CD14-positive monocyte (primary cell): ENCODE measurements around the gene TMSB15C. TPM values are rescaled to one million over a fixed set of nuclear protein-coding genes. Genes with fewer than 3 reads are reported as not detected.
"Not testable (repeated sequence)": the region's sequence is repeated elsewhere in the genome, so short reads cannot be mapped to it uniquely, and the experiment has no call there.

Source experiments
- DNase-seq, 3 donors: peaks; one replicate each; pipeline ENCODE4 v3.0.0-alpha.2; 2011 to 2022
- H2AFZ ChIP-seq: 2 replicates; pipeline ENCODE4 v1.6.0; 2012; ENCODE audit warnings: mild to moderate bottlenecking, low read depth, low read length, inconsistent platforms; ENCODE audit not compliant: insufficient read depth, poor library complexity, severe bottlenecking
- H3K27ac ChIP-seq, 2 donors: 1 replicate in 1 of 2; 2 replicates in 1 of 2; pipeline ENCODE4 v1.5.1; 2012 to 2013; ENCODE audit warnings: low read length in 2 of 2, control low read depth in 1 of 2, inconsistent platforms in 1 of 2, low read depth in 1 of 2, mild to moderate bottlenecking in 1 of 2
- H3K27me3 ChIP-seq, 2 donors: one replicate each; pipeline versions ENCODE4 v1.6.0 to v1.6.1; 2011 to 2013; ENCODE audit warnings: low read length in 2 of 2; ENCODE audit not compliant: control insufficient read depth in 2 of 2, insufficient read depth in 2 of 2
- H3K36me3 ChIP-seq, 2 donors: replicated peaks in 1 of 2; 1 replicate in 1 of 2; 2 replicates in 1 of 2; pipeline versions ENCODE4 v1.5.1 to v1.6.1; 2012 to 2013; ENCODE audit warnings: low read length in 2 of 2, control low read depth in 1 of 2, inconsistent platforms in 1 of 2, mild to moderate bottlenecking in 1 of 2; ENCODE audit not compliant: insufficient read depth in 2 of 2, control insufficient read depth in 1 of 2
- H3K4me1 ChIP-seq, 2 donors: 1 replicate in 1 of 2; 2 replicates in 1 of 2; pipeline versions ENCODE4 v1.5.1 to v1.6.1; 2012 to 2013; ENCODE audit warnings: low read length in 2 of 2, control low read depth in 1 of 2, inconsistent platforms in 1 of 2, mild to moderate bottlenecking in 1 of 2, moderate library complexity in 1 of 2; ENCODE audit not compliant: insufficient read depth in 2 of 2, control insufficient read depth in 1 of 2
- H3K4me2 ChIP-seq: replicated peaks from 2 replicates; pipeline ENCODE3; 2012; ENCODE audit warnings: low read length, moderate library complexity, mild to moderate bottlenecking; ENCODE audit not compliant: poor library complexity, severe bottlenecking; ENCODE audit errors: extremely low read depth
- H3K4me3 ChIP-seq, 3 experiments: fragments of 200-600 bp in 1 of 3; sonication (generic) in 1 of 3; replicated peaks in 1 of 3; 1 replicate in 2 of 3; 2 replicates in 1 of 3; pipeline ENCODE4 v1.5.1; 2011 to 2013; ENCODE audit warnings: low read length in 3 of 3, mild to moderate bottlenecking in 3 of 3, control low read depth in 2 of 3, low read depth in 2 of 3, inconsistent platforms in 1 of 3, moderate library complexity in 1 of 3
- H3K79me2 ChIP-seq: 2 replicates; pipeline ENCODE4 v1.6.0; 2012; ENCODE audit warnings: mild to moderate bottlenecking, control low read depth, inconsistent platforms, low read length, moderate library complexity; ENCODE audit not compliant: insufficient read depth
- H3K9ac ChIP-seq: 2 replicates; pipeline ENCODE4 v1.6.0; 2017; ENCODE audit warnings: low read length, mild to moderate bottlenecking; ENCODE audit not compliant: insufficient read depth, poor library complexity, severe bottlenecking
- H3K9me3 ChIP-seq, 2 donors: replicated peaks in 1 of 2; 1 replicate in 1 of 2; 2 replicates in 1 of 2; pipeline versions ENCODE4 v1.5.1 to v1.6.1; 2012 to 2013; ENCODE audit warnings: low read length in 2 of 2, control low read depth in 1 of 2; ENCODE audit not compliant: control insufficient read depth in 1 of 2, insufficient read depth in 1 of 2
- H4K20me1 ChIP-seq: 2 replicates; pipeline ENCODE4 v1.6.0; 2012; ENCODE audit warnings: mild to moderate bottlenecking, low read length, control low read depth, moderate library complexity; ENCODE audit not compliant: insufficient read depth
- H3K27ac Mint-ChIP-seq, 7 donors: one replicate each; pipeline ENCODE4 v1.8.0; 2020; ENCODE audit warnings: mild to moderate bottlenecking in 7 of 7, mixed read lengths in 7 of 7, moderate library complexity in 6 of 7, inconsistent platforms in 2 of 7
- H3K27me3 Mint-ChIP-seq, 3 donors: one replicate each; pipeline ENCODE4 v1.8.0; 2021 to 2022; ENCODE audit warnings: low read depth in 3 of 3, mild to moderate bottlenecking in 3 of 3, mixed read lengths in 3 of 3, moderate library complexity in 3 of 3, inconsistent platforms in 1 of 3
- H3K36me3 Mint-ChIP-seq, 2 donors: one replicate each; pipeline ENCODE4 v1.8.0; 2020; ENCODE audit warnings: mixed read lengths in 2 of 2, inconsistent platforms in 1 of 2, mild to moderate bottlenecking in 1 of 2
- H3K4me1 Mint-ChIP-seq: one replicate; pipeline ENCODE4 v1.8.0; 2020; ENCODE audit warnings: mild to moderate bottlenecking, mixed read lengths
- H3K4me3 Mint-ChIP-seq, 2 donors: one replicate each; pipeline ENCODE4 v1.8.0; 2020; ENCODE audit warnings: mild to moderate bottlenecking in 2 of 2, mixed read lengths in 2 of 2, moderate library complexity in 1 of 2
- H3K9me3 Mint-ChIP-seq, 7 donors: one replicate each; pipeline ENCODE4 v1.8.0; 2020 to 2022; ENCODE audit warnings: mixed read lengths in 7 of 7, mild to moderate bottlenecking in 6 of 7, moderate library complexity in 6 of 7, inconsistent platforms in 2 of 7
- WGBS: methylation state at CpG from one replicate; pipeline ENCODE4 v1.1.5; 2013; ENCODE audit warnings: missing lambda C conversion rate; ENCODE audit not compliant: insufficient coverage; 5-methylcytosine and 5-hydroxymethylcytosine counted together
- intact Hi-C, 2 donors: fragments of 100-400 bp; cut with micrococcal nuclease; formaldehyde crosslinking; loops; one replicate each; pipeline versions ENCODE4 v1.15.0 to v1.15.1; 2023
- polyA plus RNA-seq, 3 donors: library from polyadenylated mRNA; depleted of rRNA in 1 of 3; unstranded in 2 of 3; stranded (reverse) in 1 of 3; fragments of 300-500 nt in 2 of 3; fragments of >200 nt in 1 of 3; fragmentation: Illumina TruSeq in 2 of 3; gene quantifications; 1 replicate in 2 of 3; 2 replicates in 1 of 3; pipeline ENCODE4 v1.2.3, GENCODE V29; 2012 to 2021
- TF ChIP-seq, protein P1 (sequence below): fragments of 200-600 bp; IDR thresholded peaks from one replicate; pipeline ENCODE4 v1.8.0; 2022; ENCODE audit warnings: antibody characterized with exemption, mild to moderate bottlenecking

TMSB15C gene
- polyA plus RNA-seq, 3 donors, result 0.21 TPM; not detected in 2

DNA sequence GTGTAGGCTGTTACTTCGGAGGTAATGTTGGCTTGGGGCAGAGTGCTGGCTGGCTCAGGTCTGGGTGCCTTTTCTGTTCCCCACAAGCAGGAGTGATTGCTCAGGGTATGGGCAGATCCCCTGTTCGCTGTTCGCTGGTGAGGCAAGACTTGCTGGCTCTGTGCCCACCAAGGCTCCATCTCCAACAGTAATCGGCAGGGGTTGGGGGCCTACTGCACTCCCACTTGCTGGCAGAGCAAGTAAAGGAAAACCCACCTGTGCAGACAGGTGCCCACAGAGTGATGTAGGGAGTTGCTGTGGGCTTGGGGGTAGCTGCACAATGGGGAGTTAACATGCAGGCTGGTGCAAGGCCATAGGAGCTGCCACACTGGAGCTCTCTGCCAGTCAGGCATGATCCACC is 8.0 kb upstream of the TMSB15C start:
- WGBS, result no CpG with 5 or more reads among the region's 4 CpGs
- DNase-seq, result no peak
- Histone ChIP-seq H3K9me3 (no peaks in the 10 kb centered on the region), H3K27ac (no peak overlapping the region), H3K9ac (no peak overlapping the region), H2AFZ (no peak overlapping the region), H3K79me2 (no peaks in the 10 kb centered on the region), H4K20me1 (no peaks in the 10 kb centered on the region), H3K36me3 (no peaks in the 10 kb centered on the region), H3K4me3 (no peak overlapping the region), H3K27me3 (no peaks in the 10 kb centered on the region), H3K4me1 (no peaks in the 10 kb centered on the region), H3K4me2 (no peak overlapping the region)
- H3K4me1 Mint-ChIP-seq, result no peaks in the 10 kb centered on the region
- H3K27ac Mint-ChIP-seq, result no peak overlapping the region
- H3K36me3 Mint-ChIP-seq, result no peaks in the 10 kb centered on the region
- no peak overlapping the region for H3K4me3 Mint-ChIP-seq
- TF ChIP-seq, protein P1, sequence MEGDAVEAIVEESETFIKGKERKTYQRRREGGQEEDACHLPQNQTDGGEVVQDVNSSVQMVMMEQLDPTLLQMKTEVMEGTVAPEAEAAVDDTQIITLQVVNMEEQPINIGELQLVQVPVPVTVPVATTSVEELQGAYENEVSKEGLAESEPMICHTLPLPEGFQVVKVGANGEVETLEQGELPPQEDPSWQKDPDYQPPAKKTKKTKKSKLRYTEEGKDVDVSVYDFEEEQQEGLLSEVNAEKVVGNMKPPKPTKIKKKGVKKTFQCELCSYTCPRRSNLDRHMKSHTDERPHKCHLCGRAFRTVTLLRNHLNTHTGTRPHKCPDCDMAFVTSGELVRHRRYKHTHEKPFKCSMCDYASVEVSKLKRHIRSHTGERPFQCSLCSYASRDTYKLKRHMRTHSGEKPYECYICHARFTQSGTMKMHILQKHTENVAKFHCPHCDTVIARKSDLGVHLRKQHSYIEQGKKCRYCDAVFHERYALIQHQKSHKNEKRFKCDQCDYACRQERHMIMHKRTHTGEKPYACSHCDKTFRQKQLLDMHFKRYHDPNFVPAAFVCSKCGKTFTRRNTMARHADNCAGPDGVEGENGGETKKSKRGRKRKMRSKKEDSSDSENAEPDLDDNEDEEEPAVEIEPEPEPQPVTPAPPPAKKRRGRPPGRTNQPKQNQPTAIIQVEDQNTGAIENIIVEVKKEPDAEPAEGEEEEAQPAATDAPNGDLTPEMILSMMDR, result no peak
- peaks cover 0 to 3% (median 2%) of the 10 kb centered on the region in 3 donors for H3K27me3 Mint-ChIP-seq
- intact Hi-C loops, result no loop called here
- peaks cover 0 to 2% (median 0%) of the 10 kb centered on the region in 7 donors for H3K9me3 Mint-ChIP-seq

DNA sequence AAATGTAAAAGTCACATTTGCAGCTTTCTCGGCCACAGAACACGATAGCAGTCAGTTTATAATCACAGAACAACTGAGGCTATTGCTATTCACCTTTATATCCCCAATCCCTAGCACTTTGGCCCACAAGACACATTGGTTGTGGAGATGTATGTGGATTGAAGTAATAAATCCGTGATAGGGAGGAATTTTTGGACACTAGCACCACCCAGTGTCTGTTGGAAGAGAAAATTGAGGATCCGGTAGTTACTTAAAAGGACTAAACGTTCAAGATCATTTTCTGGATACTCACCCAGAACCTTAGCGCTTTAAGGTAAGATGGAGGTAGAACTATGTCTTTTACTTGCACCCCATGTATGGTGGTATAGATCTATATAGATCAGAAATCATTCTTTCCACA is 1.8 kb upstream of the TMSB15C start:
- intact Hi-C loops, H3K9me3 ChIP-seq, H3K27ac Mint-ChIP-seq, H3K4me1 Mint-ChIP-seq, H3K79me2 ChIP-seq, DNase-seq, H4K20me1 ChIP-seq, H3K27me3 Mint-ChIP-seq, H3K4me3 Mint-ChIP-seq, H2AFZ ChIP-seq, H3K27me3 ChIP-seq, H3K9me3 Mint-ChIP-seq, H3K36me3 Mint-ChIP-seq, H3K36me3 ChIP-seq, H3K4me2 ChIP-seq, H3K9ac ChIP-seq, H3K4me3 ChIP-seq, H3K27ac ChIP-seq, H3K4me1 ChIP-seq: not testable (repeated sequence)
- no CpG with 5 or more reads among the region's 6 CpGs for WGBS

DNA sequence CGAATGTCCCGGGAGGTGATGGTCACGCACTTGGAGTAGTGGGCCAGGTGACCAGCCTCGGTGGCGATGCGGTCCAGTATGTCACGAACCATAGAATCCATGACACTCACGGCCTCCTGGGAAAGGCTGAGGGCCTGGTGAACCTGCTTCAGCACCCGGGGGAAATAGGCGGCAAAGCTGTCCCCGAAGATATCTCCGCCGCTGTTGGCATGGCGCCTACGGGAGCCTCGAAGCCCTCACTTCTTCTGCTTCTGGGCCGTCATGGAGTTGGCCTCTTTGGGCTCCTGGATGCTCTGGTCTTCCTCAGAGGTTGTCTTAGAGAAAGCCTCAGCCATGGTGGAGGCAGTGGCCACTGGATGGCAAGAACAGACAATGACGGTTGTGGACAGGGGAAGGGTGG is 13.4 kb downstream of the TMSB15C start:
- H2AFZ ChIP-seq, H3K4me2 ChIP-seq, H3K9ac ChIP-seq, H3K79me2 ChIP-seq, H3K36me3 Mint-ChIP-seq, H3K27me3 ChIP-seq, H3K9me3 Mint-ChIP-seq, H3K27ac ChIP-seq, H3K27ac Mint-ChIP-seq, H3K4me3 ChIP-seq, H3K27me3 Mint-ChIP-seq, H3K4me3 Mint-ChIP-seq, H4K20me1 ChIP-seq, H3K4me1 ChIP-seq, H3K9me3 ChIP-seq, DNase-seq, H3K36me3 ChIP-seq, H3K4me1 Mint-ChIP-seq, intact Hi-C loops: not testable (repeated sequence)
- no CpG with 5 or more reads among the region's 18 CpGs for WGBS

DNA sequence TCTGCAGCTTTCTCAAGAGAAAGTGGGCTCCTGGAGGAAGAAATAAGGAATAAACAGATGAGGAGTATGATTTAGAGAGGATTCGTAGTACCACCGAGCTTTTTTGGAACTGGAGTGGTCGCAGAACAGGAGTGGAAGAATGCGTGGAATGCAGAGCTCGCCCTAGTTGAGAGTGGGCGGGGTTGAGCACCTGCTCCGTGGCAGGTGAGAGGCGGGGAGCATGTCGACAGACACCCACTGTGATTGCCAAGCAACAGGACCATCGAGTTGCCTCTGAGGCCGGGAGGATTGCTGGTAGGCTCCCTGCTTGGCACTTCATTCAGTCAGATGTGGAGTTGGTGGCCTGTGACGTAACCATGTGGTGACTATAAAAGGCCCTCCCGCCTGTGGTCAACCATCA is 21.1 kb downstream of the TMSB15C start:
- H3K4me3 ChIP-seq, H3K36me3 Mint-ChIP-seq, intact Hi-C loops, DNase-seq, H3K4me3 Mint-ChIP-seq, H3K4me2 ChIP-seq, H4K20me1 ChIP-seq, H3K4me1 Mint-ChIP-seq, H2AFZ ChIP-seq, H3K36me3 ChIP-seq, H3K27me3 Mint-ChIP-seq, H3K4me1 ChIP-seq, H3K27ac Mint-ChIP-seq, H3K9me3 Mint-ChIP-seq, H3K9me3 ChIP-seq, H3K27me3 ChIP-seq, H3K79me2 ChIP-seq, H3K9ac ChIP-seq, H3K27ac ChIP-seq: not testable (repeated sequence)
- no CpG with 5 or more reads among the region's 13 CpGs for WGBS
